HG03196 (cell line): ENCODE results near the gene C16orf78.
A peak's percentile ranks its signal among the peaks of the same experiment; 100 is the strongest.
"Not testable (repeated sequence)": the region's sequence is repeated elsewhere in the genome, so short reads cannot be mapped to it uniquely, and the experiment has no call there.

Experiments
- ATAC-seq: cut with Tn5 transposase; IDR thresholded peaks from one replicate; pipeline ENCODE4 v1.9.1; 2021; ENCODE audit not compliant: unreplicated experiment

The C16orf78 gene

GRCh38 chr16:49349446-49350168 lies 24.0 kb upstream of the C16orf78 start:
- ATAC-seq = no peak

- ATAC-seq = no peak
Measured at GRCh38 chr16:49350265-49351095, 23.1 kb upstream of the C16orf78 start.

DNA sequence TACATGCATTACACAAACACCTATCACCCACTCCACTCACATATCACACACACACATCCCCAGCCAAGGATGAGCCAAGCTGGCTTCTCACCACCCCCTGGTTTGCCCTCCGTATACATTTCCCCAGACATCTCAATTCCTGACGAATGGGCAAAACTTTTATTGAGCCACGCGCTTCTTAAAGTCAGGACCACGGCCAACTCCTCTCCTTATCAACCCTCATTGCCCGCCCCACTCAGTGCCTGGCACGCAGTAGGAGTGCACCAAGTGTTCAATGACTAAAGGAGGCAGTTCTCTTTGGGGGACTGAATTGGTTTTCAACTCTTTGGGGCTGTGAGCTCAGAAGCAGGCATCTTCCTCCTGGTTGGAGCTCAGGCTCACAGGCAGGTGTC lies 22.5 kb upstream of the C16orf78 start:
- no peak for ATAC-seq

GRCh38 chr16:49352892-49353291 lies 20.7 kb upstream of the C16orf78 start:
- no peak for ATAC-seq

- ATAC-seq = no peak
Measured at GRCh38 chr16:49353680-49354079, 19.9 kb upstream of the C16orf78 start.

DNA sequence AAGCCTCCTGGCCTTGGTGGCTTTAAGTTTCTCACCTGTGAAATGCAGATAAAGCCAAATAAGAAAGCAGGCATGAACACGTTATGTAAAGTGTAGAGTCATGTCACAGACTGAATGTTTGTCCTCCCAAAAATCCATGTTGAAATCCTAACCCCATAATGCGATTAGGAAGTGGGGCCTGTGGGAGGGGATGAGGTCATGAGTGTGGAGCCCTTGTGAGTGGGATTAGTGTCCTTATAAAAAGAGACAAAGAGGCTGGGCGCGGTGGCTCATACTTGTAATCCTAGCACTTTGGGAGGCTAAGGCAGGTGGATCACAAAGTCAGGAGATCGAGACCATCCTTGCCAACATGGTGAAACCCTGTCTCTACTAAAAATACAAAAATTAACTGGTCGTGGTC lies 19.5 kb upstream of the C16orf78 start:
- no peak for ATAC-seq

DNA sequence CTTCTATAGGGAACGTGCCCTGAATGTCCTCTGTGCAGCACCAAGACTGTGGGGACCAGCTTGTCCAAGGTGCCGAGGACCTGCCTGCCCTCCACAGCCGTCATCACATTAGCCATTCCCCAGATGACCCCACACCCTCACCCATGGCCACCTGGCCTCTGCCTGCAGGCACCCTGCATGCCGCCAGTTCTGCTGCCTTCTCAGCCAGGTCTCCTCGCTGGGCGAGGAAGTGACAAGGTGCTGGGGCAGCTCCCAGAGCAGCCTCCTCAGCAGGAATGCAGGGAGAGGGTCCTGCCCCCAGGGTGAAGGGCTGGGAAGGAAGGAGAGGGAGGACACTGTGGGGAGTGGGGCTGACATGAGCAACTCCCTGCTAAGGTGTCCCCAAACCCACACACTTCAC lies 18.6 kb upstream of the C16orf78 start:
- no peak for ATAC-seq

DNA sequence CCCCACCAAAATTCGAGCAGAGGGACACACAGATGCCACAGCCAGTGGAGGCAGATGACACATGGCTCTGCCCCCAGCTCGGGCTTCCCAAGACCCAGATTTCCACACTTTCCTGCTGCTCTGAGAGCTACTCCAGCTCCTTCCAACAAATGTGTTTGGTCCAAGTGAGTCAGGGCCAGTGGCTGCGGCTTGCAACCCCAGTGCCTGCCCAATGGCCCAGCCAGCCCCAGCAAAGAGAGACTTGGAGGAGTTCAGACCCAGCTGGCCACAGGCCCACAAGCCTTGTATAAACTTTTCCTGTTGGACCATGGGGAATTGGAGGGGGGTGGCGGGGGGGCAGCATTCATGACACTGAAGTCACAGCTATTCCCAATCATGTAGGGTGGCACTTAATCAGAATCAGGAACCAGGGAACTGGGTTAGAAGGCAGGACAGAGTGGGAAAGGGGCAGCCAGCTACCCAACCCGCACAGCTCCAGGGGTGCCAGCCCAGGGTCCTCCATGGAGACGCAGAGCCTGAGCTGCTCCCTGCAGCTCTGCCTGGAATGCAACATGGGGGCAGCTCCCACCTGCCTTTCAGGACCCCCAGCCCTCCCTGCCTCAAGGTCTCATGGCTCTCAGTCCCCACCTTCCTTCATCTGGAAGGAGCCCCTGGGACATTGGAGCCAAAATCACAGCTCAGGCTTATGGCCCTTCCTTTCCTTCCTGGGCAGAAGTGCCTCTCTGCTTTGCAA lies 17.5 kb upstream of the C16orf78 start:
- ATAC-seq = no peak

DNA sequence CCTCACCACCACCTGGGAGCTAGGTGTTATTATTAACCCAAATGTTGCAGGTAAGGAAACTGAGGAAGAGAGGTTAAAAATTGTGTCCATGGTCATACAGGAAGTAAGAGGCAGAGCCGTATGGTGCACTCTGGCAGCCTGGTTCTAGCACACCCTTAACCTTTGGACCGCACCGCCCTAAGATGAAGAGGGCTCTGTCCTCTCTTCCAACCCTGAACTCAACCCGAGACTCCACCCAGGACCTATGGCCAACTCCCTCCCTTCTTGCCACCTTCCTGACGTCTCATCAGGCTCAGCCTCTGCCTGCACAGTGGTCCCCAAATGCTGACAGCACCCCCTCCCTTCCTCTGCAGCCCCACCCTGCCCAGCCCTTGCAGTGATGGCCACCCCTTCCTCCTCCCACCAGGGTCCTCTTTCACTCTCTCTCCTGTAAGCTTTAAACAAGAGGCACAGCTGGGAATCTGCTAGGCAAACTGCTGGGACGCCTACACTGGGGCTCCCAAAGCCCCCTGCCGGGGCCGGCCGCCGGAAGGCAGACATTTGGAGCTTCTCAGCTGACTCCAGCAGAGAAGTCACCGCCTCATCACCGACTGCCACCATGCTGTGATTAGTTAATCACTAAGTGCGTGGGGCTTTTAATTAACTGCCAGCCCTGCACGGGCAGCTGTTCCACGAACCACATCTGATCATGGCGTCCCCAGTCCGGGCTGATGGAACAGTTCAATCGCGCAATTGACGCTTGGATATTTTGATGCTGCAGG lies 16.7 kb upstream of the C16orf78 start:
- no peak for ATAC-seq

- ATAC-seq = no peak
Measured at GRCh38 chr16:49359591-49359990, 14.0 kb upstream of the C16orf78 start.

DNA sequence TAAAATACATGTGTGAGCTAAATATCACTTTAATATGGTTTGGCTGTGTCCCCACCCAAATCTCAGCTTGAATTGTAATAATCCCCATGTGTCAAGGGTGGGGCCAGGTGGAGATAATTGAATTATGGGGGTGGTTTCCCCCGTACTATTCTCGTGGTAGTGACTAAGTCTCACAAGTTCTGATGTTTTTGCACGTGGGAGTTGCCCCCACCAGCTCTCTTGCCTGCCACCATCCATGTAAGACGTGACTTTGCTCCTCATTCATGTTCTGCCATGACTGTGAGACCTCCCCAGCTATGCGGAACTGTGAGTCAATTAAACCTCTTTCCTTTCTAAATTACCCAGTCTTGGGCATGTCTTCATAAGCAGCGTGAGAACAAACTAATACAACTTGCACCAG lies 11.9 kb upstream of the C16orf78 start:
- ATAC-seq = not testable (repeated sequence)

DNA sequence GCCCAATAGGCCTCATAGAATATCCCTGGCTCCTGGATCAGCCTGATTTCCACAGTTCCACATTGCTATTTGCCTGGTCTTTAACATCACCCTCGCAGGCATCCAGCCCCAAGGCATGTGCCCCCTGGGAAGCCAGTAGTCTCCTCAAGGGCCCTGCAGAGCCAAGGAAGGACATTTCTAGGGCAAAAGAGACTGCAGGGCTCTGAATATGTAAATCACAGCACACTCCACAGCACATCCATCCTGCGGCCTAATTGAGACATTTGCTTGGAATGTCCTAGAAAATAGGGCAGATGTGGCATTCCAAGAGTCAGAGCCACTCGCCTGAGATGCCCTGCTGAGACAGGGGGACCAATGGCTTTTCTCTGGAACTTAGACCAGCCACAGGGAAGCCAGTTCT lies 11.4 kb upstream of the C16orf78 start:
- no peak for ATAC-seq

- peak; percentile 91 for ATAC-seq
Measured at GRCh38 chr16:49365711-49366509, 7.7 kb upstream of the C16orf78 start.

DNA sequence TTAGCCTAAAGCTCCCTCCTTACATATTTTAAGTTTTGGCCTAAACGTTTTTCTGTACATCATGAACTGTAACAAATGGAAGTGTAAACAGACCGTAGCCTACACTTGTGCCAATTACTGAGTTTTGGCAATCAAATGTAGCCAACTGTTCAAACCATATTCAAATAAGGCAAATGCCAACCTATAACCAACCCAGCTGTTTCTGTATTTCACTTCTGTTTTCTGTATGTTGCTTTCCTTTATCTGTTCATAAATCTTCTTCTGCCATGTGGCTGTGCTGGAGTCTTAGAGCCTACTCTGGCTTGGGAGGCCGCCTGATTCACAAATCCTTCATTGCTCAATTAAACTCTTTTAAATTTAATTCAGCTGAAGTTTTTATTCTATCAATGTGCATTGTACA lies 6.9 kb upstream of the C16orf78 start:
- ATAC-seq = no peak

- ATAC-seq = no peak
Measured at GRCh38 chr16:49369651-49370611, 3.7 kb upstream of the C16orf78 start.

GRCh38 chr16:49376206-49376605 lies 2.6 kb downstream of the C16orf78 start:
- no peak for ATAC-seq

DNA sequence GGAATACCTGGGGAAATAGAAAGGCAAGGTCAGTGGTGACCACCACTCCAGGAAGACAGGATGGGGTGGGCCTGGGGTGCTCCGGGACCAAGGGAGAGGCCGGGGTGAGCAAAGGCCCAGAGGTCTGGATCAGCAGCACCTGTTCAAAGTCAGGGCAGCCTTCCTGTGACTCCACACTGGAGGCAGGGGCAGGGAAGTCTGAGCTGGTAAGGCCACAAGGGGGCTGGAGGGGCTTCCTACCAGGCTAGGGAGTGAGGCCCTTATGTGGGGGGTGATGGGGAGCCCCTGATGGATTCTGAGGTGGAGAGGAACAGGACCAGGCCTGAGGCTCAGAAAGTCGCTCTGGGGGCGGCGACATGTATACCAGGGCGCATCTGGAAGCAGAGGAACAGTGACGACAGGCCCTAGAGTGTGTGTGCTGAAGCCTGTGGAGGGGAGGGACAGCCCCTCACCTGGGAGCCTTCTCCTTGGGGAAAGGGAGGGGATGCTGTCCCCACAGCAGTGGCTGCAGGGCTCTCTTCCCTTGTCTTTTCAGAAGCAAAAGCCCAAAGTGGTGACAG lies 3.7 kb downstream of the C16orf78 start:
- ATAC-seq = no peak

DNA sequence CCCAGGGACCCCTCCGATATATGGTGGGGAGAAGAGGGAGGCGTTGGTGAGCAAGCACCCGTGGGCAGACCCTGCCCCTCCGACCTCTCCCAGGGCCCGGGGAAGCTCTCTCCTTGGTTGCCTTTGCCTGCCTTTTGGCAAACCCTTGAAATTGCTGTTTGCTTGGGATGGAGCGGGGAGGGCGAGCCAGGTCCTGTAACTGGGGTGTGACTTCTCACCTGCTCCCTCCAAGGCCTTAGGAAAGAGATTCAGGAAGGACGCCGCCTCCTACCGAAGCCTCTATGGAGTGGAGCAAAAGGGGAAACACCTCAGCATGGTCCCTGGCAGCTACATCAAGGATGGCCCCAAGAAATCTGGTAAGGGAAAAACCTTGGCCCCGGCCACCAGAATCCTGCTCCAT lies 4.6 kb downstream of the C16orf78 start:
- no peak for ATAC-seq

DNA sequence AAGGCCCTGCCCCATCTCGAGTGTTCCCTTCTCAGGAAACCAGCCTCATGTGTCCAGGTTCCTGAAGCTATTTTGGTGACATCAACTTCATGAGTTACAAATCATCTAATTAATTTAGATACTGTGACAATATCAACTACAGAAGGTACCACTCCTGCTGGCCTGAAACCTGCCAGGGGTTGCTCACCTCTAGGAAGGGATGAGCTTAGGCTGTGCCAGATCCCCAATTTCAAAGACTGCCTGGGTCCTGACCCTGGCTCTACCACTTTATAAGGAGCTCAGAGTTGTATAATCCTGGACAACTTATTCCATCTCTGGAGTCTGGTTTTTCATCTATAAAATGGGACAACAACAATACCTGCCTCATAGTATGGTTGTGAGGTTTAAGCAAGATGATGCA lies 5.2 kb downstream of the C16orf78 start:
- no peak for ATAC-seq
